Dendritic cell treated with granulocyte-macrophage colony-stimulating factor and Interleukin-4, amounts not matched to agents 40 ng/mL and 50 ng/mL, for 4 days (primary cell): ENCODE measurements around the gene FAM193B.

Experiments used
- H3K27ac Mint-ChIP-seq: one replicate; pipeline ENCODE4 v1.8.0; 2022; ENCODE audit warnings: mild to moderate bottlenecking, mixed read lengths
- H3K27me3 Mint-ChIP-seq: one replicate; pipeline ENCODE4 v1.8.0; 2022; ENCODE audit warnings: mild to moderate bottlenecking, mixed read lengths
- H3K36me3 Mint-ChIP-seq: one replicate; pipeline ENCODE4 v1.8.0; 2022; ENCODE audit warnings: low read depth, mixed read lengths
- H3K4me1 Mint-ChIP-seq: one replicate; pipeline ENCODE4 v1.8.0; 2022; ENCODE audit warnings: low read depth, mixed read lengths
- H3K4me3 Mint-ChIP-seq: one replicate; pipeline ENCODE4 v1.8.0; 2022; ENCODE audit warnings: mild to moderate bottlenecking, moderate library complexity, mixed read lengths
- H3K9me3 Mint-ChIP-seq: one replicate; pipeline ENCODE4 v1.8.0; 2022; ENCODE audit warnings: mixed read lengths
- intact Hi-C: fragments of 100-400 bp; cut with micrococcal nuclease; formaldehyde crosslinking; loops from one replicate; pipeline ENCODE4 v1.15.0; 2022

FAM193B gene

DNA sequence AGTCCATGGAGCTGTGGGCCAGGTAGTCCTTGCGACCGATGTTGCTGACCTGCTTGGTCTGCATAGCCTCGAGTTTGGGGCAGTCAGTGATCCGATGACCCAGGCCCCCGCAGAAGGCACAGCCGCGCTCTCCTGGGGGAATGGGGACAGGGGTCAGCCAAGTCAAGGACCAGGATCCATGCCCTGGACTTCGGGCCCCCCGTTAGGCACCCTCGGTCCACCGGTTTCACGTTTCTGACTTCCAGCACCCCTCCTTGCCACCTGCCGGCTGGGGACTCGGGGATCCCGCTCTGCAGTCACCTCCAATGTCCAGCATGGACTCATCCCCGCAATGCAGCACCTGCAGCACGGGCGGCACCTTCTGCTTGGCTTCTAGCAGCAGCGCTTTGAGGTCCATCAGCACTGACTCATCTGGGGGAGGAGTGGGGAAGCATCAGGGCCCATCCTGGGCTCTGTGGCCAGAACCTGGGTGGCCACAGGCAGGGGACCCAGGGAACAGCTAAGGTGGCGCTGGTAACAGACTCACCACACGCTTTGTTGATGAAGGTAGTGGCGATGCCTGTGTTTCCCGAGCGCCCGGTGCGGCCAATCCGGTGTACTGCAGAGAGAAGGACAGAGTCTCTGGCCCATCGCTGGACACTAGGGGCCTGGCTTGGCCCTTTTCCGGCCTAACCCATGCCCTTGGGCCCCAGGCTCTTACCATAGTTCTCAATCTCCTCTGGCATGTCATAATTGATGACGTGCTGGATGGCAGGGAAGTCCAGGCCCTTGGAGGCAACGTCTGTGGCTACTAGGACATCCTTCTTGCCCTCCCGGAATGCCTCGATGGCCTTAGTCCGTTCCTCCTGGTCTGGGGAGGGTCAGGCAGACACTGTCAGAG is 42.3 kb downstream of the FAM193B start:
- Mint-ChIP-seq H3K4me1 (peaks cover 81% of the 10 kb centered on the region), H3K36me3 (peaks cover 87% of the 10 kb centered on the region)
- intact Hi-C loops, result no loop called here

DNA sequence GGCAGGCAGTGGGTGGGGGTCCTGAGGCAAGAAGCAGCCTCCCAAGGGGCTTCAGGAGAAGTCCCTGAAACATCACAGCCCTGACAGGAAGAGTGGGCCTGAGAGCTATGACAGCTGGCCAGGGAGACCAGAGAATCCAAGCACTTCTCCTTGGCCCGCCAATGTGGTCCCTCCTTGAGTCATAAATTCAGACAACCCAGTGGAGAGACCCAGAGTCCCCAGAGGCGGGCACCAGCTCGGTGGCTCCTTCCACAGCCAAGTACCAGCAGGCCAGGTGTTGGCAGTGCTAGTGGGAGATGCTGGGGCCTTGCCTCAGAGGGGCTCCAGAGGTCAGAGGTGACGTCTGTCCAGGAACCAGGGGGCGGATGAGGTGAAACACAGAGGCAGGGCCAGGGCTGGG is 43.2 kb downstream of the FAM193B start:
- H3K27me3 Mint-ChIP-seq, result no peaks in the 10 kb centered on the region
- intact Hi-C loops, result no loop called here
- no peaks in the 10 kb centered on the region for H3K9me3 Mint-ChIP-seq
- peaks cover 84% of the 10 kb centered on the region for H3K36me3 Mint-ChIP-seq
- peak overlapping the region; percentile 96 for H3K27ac Mint-ChIP-seq
- no peak overlapping the region for H3K4me3 Mint-ChIP-seq
- H3K4me1 Mint-ChIP-seq, result peaks cover 80% of the 10 kb centered on the region

More for the DNA sequence above, 42.3 kb downstream of the FAM193B start:
- no peaks in the 10 kb centered on the region for H3K9me3 Mint-ChIP-seq
- H3K27me3 Mint-ChIP-seq, result no peaks in the 10 kb centered on the region
- H3K4me3 Mint-ChIP-seq, result no peak overlapping the region
- H3K27ac Mint-ChIP-seq, result no peak overlapping the region

DNA sequence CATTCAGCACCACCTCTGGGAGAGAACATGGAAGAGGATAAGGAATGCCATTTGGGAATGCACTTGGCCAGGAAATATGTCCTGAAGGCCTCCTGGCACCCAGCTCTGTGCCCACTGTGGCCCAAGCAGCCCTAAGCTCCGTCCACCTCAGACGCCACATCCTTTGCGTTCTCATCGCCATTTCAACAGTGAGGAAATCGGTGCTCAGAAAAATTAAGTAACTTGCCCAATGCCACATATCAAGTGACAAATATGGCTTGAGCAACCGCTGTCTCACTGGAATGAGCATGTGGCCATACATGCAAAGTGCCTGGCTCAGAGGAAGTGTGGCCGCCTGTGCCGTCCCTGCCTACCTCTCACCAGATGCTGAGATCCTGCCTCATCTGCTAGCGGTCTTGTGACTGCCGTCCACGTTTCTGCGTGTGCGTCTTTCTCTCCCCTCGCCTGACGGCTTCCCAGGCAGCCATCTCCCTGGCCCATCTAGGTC is 43.8 kb downstream of the FAM193B start:
- H3K9me3 Mint-ChIP-seq, result no peaks in the 10 kb centered on the region
- no peaks in the 10 kb centered on the region for H3K27me3 Mint-ChIP-seq
- peaks cover 81% of the 10 kb centered on the region for H3K36me3 Mint-ChIP-seq
- intact Hi-C loops, result no loop called here
- H3K4me1 Mint-ChIP-seq, result peaks cover 75% of the 10 kb centered on the region
- H3K27ac Mint-ChIP-seq, result peak overlapping the region; percentile 96
- no peak overlapping the region for H3K4me3 Mint-ChIP-seq

DNA sequence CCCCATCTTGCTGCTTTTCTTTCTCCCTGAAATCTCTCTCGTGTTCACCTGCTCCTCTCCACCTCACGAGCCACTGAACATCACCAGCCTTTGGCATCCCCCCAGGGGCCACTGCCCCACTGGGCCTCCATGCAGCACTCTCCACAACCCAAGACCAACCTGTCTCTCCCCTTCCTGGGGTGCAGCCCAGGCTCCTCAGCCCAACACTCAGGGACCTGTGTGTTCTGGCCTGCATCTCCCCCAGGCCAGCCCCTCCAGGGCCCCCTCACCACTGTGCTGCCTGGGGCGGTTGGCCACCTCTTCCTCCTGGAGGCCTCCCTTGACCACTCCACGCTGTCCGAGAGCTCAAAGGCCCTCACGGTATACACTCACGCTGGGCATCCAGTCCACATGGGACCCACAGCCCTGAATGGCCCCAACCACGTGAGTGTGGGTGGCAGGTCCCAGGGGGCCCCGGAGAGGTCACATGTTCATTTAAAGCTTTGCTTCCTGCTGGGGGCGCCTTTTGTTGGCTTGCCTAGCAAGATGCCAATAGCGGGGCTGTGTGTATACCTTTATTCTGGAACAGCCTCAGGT is 44.3 kb downstream of the FAM193B start:
- H3K4me3 Mint-ChIP-seq, result peak overlapping the region; percentile 97

DNA sequence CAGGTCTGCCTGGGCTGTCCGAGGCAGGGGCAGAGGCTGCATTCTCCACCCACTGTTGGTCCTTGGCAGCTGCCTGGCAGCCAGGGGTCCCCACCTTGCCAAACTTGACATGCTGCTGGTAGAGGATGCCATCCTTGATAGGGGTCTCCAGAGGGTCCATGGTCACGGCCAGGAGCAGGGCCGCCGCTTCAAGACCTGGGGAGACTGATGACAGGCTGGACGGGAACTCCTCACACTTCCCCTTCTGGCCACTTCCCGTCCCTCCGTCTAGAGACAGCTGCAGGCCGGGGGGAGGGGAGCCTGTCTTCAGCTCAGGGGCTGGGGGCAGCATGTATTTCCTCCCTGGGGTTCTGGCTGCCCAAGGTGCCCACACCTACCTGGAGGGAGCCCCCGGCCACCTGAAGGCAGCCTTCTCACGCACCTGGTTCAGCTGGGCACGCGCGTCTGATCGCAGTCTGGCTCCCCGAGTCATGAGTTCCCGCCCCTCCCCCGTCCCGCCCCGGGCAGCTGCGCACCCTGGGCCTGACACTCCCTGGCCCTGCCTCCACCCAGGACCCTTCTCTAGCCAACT is 44.9 kb downstream of the FAM193B start, which contains the start of gene DOK3:
Gene DOK3, minus strand, starts transcription at position 446 of the 571 bp plus-strand sequence. Its CDS starts 286 bp downstream, at position 160.
- Mint-ChIP-seq H3K27me3 (no peaks in the 10 kb centered on the region), H3K4me1 (peaks cover 74% of the 10 kb centered on the region), H3K36me3 (peaks cover 81% of the 10 kb centered on the region), H3K27ac (peak within 1 kb of the TSS; percentile 96), H3K4me3 (peak within 1 kb of the TSS; percentile 97), H3K9me3 (no peaks in the 10 kb centered on the region)
- intact Hi-C loops, result loop anchor here (1.0 to 5.0 kb wide), 2 partner anchors 8 to 107 kb away; partner anchors contain the start of gene PFN3

More for the DNA sequence above, 44.3 kb downstream of the FAM193B start:
- intact Hi-C loops, result loop anchor here (1.0 to 5.0 kb wide), 2 partner anchors 7 to 108 kb away; partner anchors contain the start of gene PFN3
- Mint-ChIP-seq H3K27ac (peak overlapping the region; percentile 96), H3K9me3 (no peaks in the 10 kb centered on the region), H3K27me3 (no peaks in the 10 kb centered on the region), H3K36me3 (peaks cover 81% of the 10 kb centered on the region), H3K4me1 (peaks cover 75% of the 10 kb centered on the region)

DNA sequence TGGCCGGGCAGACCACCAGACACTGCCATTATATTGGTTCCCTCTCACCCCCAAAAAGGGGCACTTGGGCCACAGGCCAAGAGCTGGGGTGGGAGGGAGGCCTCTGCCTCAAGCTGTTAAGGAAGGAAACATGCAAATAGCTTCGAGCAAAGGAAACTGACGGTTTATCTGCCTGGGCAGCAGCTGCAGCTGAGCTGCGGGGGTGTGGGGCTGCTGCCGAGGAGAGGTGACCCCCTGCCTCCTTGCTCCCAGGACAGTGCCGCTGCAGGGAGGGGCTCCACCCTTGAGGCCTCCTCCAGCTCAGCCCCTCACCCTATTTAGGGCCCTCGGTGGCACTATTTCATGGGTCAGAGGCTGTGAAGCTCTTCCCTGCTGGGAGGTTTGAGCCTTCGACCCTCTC is 45.5 kb downstream of the FAM193B start:
- Mint-ChIP-seq H3K27ac (peak overlapping the region; percentile 96), H3K9me3 (no peaks in the 10 kb centered on the region), H3K36me3 (peaks cover 81% of the 10 kb centered on the region), H3K27me3 (no peaks in the 10 kb centered on the region), H3K4me1 (peaks cover 74% of the 10 kb centered on the region), H3K4me3 (peak overlapping the region; percentile 97)
- intact Hi-C loops, result loop anchor here (1.0 to 5.0 kb wide), 2 partner anchors 8 to 107 kb away; partner anchors contain the start of gene PFN3

DNA sequence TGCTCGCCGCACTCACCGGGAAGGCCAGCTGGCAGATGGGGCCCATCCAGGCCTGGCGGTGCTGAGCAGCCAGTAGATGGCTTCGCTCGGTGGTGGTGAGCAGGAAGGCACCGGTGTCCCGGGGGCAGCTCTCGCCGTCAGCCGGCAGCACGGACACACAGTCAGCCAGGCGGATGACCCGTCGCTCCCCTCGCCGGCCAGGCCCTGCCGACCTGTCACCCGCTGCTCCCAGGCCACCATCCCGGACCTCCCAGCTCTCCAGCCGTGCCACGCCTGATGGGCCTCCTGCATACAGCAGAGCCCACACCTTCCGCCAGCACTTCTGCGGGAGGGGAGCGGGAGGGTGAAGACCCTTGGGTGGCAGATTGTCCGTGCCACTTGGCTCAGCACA is 46.1 kb downstream of the FAM193B start:
- peak overlapping the region; percentile 97 for H3K4me3 Mint-ChIP-seq
- H3K4me1 Mint-ChIP-seq, result peaks cover 78% of the 10 kb centered on the region
- peak overlapping the region; percentile 96 for H3K27ac Mint-ChIP-seq
- H3K27me3 Mint-ChIP-seq, result no peaks in the 10 kb centered on the region
- intact Hi-C loops, result loop anchor here (5.0 kb wide), 1 partner anchor 106 kb away; the partner anchor contains the start of gene PFN3
- H3K9me3 Mint-ChIP-seq, result no peaks in the 10 kb centered on the region
- H3K36me3 Mint-ChIP-seq, result peaks cover 81% of the 10 kb centered on the region

DNA sequence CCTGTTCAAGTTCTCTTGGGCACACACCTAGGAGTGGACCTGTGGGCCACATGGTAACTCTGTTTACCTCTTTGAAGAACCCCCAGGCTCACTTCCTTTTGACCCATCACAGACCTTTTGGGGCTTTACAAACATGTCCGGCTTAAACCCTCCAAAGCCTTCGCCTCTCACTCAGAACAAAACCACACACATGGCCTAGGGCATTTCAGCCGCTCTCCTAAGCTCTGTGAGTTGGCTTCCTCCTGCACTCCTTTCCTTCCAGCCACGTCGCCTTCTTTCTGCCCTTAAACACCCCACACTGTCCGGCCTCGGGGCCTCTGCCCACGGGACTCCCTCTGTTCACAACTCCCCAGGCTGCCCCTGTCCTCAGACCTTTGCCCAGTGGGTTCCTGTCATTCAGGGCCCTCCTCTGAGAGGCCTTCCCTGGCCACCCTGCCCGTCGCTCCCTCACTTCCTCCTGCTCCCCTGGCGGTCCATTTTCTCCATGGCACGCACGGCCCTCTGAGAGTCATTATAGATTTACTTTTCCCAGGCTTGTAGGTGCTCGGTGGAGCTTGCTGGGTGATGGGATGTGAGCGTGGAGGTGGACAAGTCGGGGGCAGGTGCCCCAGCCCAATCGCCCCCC is 46.7 kb downstream of the FAM193B start:
- intact Hi-C loops, result loop anchor here (5.0 kb wide), 1 partner anchor 105 kb away; the partner anchor contains the start of gene PFN3

DNA sequence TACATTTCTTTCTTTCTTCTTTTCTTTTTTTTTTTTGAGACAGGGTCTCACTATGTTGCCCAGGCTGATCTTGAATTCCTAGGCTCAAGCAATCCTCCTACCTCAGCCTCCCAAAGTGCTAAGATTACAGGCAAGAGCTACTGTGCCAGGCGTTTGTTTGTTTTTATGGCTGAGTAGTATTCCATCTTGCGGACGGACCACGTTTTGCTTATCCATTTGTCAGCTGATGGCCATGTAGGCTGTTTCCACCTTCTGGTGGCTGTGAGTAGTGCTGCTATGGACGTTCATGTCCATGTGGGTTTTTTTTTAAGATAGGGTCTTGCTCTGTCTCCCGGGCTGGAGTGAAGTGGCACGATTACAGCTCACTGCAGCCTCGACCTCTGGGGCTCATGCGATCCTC is 47.2 kb downstream of the FAM193B start:
- H3K27ac Mint-ChIP-seq, result no peak overlapping the region
- intact Hi-C loops, result loop anchor here (5.0 kb wide), 1 partner anchor 105 kb away; the partner anchor contains the start of gene PFN3

More for the DNA sequence above, 46.7 kb downstream of the FAM193B start:
- peak overlapping the region; percentile 96 for H3K27ac Mint-ChIP-seq
- peaks cover 81% of the 10 kb centered on the region for H3K36me3 Mint-ChIP-seq
- H3K4me3 Mint-ChIP-seq, result peak overlapping the region; percentile 97
- peaks cover 79% of the 10 kb centered on the region for H3K4me1 Mint-ChIP-seq
- peaks cover under 1% of the 10 kb centered on the region for H3K27me3 Mint-ChIP-seq
- H3K9me3 Mint-ChIP-seq, result no peaks in the 10 kb centered on the region

DNA sequence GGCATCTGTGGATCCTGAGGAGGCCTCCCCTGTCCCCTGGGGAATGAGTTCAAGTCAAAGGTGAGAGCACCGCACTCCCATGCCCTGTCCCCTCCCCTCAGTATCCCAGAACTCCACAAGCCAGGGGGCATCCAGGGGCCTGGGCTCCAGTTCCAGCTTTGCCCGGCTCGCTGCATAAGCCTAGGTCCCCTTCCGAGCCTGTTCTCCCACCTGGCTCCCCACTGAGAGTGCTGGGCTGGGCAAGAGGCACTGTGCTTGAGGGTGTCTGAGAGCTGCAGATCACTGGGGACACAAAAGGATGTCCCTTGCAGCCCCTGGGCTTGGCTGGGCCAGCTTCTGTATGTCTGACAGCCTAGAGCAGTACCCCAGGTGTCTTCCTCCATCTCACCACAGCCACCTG is 49.3 kb downstream of the FAM193B start:
- Mint-ChIP-seq H3K36me3 (peaks cover 67% of the 10 kb centered on the region), H3K27ac (no peak overlapping the region), H3K4me3 (no peak overlapping the region), H3K27me3 (peaks cover 9% of the 10 kb centered on the region), H3K9me3 (no peaks in the 10 kb centered on the region), H3K4me1 (peaks cover 76% of the 10 kb centered on the region)
- intact Hi-C loops, result loop anchor here (5.0 kb wide), 1 partner anchor 103 kb away; the partner anchor contains the start of gene PFN3

More for the DNA sequence above, 47.2 kb downstream of the FAM193B start:
- peaks cover 79% of the 10 kb centered on the region for H3K4me1 Mint-ChIP-seq
- peaks cover 2% of the 10 kb centered on the region for H3K27me3 Mint-ChIP-seq
- H3K36me3 Mint-ChIP-seq, result peaks cover 81% of the 10 kb centered on the region
- no peaks in the 10 kb centered on the region for H3K9me3 Mint-ChIP-seq
- H3K4me3 Mint-ChIP-seq, result peak overlapping the region; percentile 97

DNA sequence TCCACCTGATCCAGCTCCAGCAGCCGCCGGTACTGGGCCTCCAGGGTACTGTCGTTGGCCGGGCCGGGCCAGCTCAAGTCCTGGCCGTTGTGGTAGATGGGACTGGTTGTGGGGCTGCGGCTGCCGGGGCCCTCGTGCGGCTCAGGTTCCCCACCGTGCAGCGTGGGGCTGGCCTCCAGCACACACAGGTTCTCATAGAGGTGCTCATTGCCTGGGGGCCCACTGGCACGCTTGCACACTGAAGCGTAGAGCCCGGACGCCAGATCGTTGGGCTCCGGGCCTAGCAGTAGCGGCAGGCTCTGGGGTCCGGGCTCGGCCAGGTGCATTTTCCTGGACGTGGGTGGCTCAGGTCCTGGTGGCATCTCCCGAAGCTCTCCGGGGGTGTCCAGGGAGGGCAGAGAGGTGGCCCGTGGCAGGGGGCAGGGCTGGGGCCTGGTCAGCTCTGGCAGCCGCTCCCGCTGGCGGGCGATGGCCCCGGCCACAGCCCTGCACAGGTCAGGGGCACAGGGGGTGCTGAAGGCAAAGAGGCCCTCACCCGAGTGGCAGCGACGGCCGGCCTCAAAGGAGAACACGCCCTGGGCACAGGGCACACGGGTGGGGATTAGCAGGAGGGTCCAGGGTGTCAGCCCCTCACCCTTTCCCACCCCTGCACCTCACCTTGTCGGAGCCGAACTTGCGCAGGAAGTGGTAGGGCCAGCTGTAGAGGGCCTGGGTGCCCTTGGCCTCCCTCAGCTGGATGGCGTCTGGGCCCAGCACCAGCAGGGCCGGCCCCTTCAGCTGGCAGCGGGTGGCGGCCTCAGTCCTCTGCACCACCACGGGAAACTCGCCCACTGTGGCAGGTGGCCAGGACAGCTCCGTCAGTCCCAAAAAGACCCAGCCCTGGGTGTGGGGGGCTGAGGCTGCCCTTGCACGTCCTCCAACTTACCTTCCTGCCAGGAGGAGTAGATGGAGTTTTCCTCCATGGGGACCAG is 50.0 kb downstream of the FAM193B start:
- H3K4me3 Mint-ChIP-seq, result no peak overlapping the region
- H3K4me1 Mint-ChIP-seq, result peaks cover 75% of the 10 kb centered on the region
- no peaks in the 10 kb centered on the region for H3K9me3 Mint-ChIP-seq
- H3K27me3 Mint-ChIP-seq, result peaks cover 17% of the 10 kb centered on the region
- no peak overlapping the region for H3K27ac Mint-ChIP-seq
- intact Hi-C loops, result loop anchor here (5.0 kb wide), 1 partner anchor 102 kb away; the partner anchor contains the start of gene PFN3
- peaks cover 63% of the 10 kb centered on the region for H3K36me3 Mint-ChIP-seq

DNA sequence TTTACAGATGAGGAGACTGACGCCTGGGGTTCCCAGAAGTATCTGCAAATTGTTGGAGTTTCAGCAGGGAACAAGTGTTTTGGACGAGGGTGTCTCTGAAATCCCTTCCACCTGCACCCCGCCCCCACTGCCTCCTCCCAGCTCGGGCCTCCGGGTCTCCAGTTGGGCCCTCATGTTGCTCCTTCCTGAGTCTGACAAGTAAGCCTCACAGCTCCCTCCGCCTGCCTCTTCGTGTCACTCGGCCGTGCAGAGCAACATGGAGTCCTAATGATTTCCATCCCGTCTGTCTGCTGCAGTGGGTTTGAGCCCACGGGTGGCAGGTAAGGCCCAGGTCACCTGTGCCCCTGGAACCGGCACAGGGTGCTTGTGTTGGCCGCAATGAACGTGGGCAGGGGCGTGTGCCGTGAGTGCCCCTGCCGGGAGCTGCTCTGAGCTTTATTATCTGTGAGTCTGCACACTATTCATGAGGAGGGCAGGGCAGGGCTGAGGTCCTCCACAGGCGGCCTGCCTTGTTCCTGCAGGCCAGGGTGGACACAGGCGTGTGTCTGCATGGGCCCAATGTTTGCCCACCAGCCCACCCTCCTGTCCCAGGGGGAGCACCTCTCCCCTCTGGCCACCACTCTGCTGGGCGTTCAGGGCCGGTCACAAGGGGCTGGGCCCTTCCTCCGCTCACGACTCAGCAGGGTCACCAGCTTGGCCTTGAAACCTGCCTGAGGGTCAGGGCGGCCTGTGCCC is 50.8 kb downstream of the FAM193B start:
- Mint-ChIP-seq H3K4me1 (peaks cover 72% of the 10 kb centered on the region), H3K4me3 (no peak overlapping the region), H3K9me3 (no peaks in the 10 kb centered on the region), H3K27ac (no peak overlapping the region), H3K27me3 (peaks cover 25% of the 10 kb centered on the region), H3K36me3 (peaks cover 54% of the 10 kb centered on the region)
- intact Hi-C loops, result no loop called here
